ENCODE results near the gene ZNF181. TPM values are rescaled to one million over a fixed set of nuclear protein-coding genes. Genes with fewer than 3 reads are reported as not detected.

The ZNF181 gene
- total RNA-seq, 1 donor from 2014 or later: 41.2 TPM

GRCh38 chr19:34744896-34745690 is 11.1 kb downstream of the ZNF181 start:
- FAIRE-seq: no peak
- no peak for DNase-seq (ENCODE audit: low spot score in 2 of 2)

DNA sequence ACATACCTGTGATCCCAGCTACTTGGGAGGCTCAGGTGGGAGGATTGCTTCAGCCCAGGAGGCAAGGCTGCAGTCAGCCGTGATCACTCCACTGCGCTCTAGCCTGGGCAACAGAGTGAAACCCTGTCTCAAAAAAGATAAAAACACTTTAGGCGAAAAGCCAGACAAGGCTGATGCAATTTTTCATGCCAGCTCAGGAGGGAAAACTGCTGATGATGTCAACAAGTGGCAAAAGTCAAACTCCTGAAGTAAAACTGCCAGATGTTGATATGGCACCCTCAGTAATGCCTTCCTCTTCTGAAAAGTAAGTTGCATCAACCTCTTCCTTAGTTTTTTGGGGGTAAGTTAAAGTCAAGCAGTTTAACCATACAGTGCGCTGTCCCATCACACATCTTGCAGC is 23.4 kb downstream of the ZNF181 start:
- DNase-seq (ENCODE audit: low spot score in 2 of 2) (no peak), FAIRE-seq (no peak)

- DNase-seq (ENCODE audit: low spot score in 2 of 2) (no peak), FAIRE-seq (no peak)
Measured at GRCh38 chr19:34759218-34759917, 25.3 kb downstream of the ZNF181 start.

DNA sequence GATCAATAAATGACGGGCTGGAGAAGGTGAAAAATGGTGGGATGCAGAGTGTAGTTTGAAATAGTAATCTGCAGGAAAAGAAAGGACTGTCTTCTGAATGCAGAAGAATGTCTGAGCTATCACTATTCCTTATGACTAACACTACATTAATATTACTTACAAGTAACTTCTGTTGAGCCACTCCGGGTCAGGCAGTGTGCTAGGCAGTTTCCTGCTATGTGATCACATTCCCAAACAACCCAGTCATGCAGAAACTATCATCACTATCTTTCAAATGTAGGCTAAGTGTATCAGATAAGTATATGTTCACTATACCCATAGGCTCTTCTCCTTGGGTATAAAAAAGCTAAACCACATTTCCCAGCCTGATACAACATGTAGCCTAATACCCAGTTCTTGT is 32.3 kb downstream of the ZNF181 start:
- FAIRE-seq: no peak
- no peak for DNase-seq (ENCODE audit: low spot score in 2 of 2)

- DNase-seq (ENCODE audit: low spot score in 2 of 2): no peak
- no peak for FAIRE-seq
Measured at GRCh38 chr19:34767951-34768350, 33.9 kb downstream of the ZNF181 start.

GRCh38 chr19:34772697-34773554 is 38.9 kb downstream of the ZNF181 start, which contains the start of gene ZNF599:
TSS of gene ZNF599 (minus strand) at chr19:34773215. CDS start at chr19:34772841, 374 bp downstream.
- DNase-seq (ENCODE audit: low spot score in 2 of 2): peak; percentile 83 to 86
- FAIRE-seq: no peak

GRCh38 chr19:34773555-34773864 is 39.5 kb downstream of the ZNF181 start:
- FAIRE-seq (no peak), DNase-seq (ENCODE audit: low spot score in 2 of 2) (no peak)

- DNase-seq (ENCODE audit: low spot score in 2 of 2): no peak
- no peak for FAIRE-seq
Measured at GRCh38 chr19:34774857-34775256, 40.8 kb downstream of the ZNF181 start.

- DNase-seq (ENCODE audit: low spot score in 2 of 2) (no peak), FAIRE-seq (no peak)
Measured at GRCh38 chr19:34778342-34778741, 44.3 kb downstream of the ZNF181 start.

- FAIRE-seq: no peak
Measured at GRCh38 chr19:34779652-34780051, 45.6 kb downstream of the ZNF181 start.

GRCh38 chr19:34786236-34786635 is 52.2 kb downstream of the ZNF181 start:
- DNase-seq (ENCODE audit: low spot score in 2 of 2): no peak
- FAIRE-seq: no peak

More at GRCh38 chr19:34779652-34780051, 45.6 kb downstream of the ZNF181 start:
- DNase-seq (ENCODE audit: low spot score in 2 of 2): no peak

GRCh38 chr19:34787059-34787824 is 53.2 kb downstream of the ZNF181 start:
- DNase-seq (ENCODE audit: low spot score in 2 of 2) (no peak), FAIRE-seq (no peak)

DNA sequence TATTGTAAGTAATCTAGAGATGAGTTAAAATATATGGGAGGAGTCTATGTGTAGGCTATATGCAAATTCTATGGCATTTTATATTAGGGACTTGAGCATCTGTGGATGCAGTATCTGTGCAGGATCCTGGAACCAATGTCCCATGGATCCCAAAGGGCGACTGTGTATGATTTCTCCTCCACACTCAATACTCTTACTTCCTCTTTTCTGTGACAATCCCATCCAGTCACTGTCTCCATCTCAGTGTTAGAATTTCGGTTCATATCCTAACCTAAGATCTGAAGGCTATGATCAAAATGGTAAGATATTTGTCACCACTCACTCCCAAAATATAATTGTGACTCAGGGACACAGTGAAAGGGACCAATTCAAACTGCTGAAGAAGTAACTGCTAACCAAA is 54.0 kb downstream of the ZNF181 start:
- FAIRE-seq (no peak), DNase-seq (ENCODE audit: low spot score in 2 of 2) (no peak)

GRCh38 chr19:34793565-34793964 is 59.5 kb downstream of the ZNF181 start:
- no peak for DNase-seq (ENCODE audit: low spot score in 2 of 2)
- FAIRE-seq: no peak

- DNase-seq (ENCODE audit: low spot score in 2 of 2) (no peak), FAIRE-seq (no peak)
Measured at GRCh38 chr19:34794066-34794960, 60.3 kb downstream of the ZNF181 start.
